ENCODE measurements around the gene COPZ2.

- TF ChIP-seq POLR2A (IDR thresholded peaks at IDR 0.05) (no peak), CTCF (IDR thresholded peaks at IDR 0.05 in 8 of 11, conservative IDR thresholded peaks at IDR 0.05 in 3 of 11) (no peak), POLR2AphosphoS5 (IDR thresholded peaks at IDR 0.05) (no peak)
Measured at GRCh38 chr17:47997586-47997985, 40.0 kb downstream of the COPZ2 start.

All from spleen (tissue), 7 donors.